ENCODE data around the gene PARD3. TPM values are rescaled to one million over a fixed set of nuclear protein-coding genes. Genes with fewer than 3 reads are reported as not detected.

Gene PARD3
- total RNA-seq, 1 donor from 2014 or later, result 25.3 TPM

DNA sequence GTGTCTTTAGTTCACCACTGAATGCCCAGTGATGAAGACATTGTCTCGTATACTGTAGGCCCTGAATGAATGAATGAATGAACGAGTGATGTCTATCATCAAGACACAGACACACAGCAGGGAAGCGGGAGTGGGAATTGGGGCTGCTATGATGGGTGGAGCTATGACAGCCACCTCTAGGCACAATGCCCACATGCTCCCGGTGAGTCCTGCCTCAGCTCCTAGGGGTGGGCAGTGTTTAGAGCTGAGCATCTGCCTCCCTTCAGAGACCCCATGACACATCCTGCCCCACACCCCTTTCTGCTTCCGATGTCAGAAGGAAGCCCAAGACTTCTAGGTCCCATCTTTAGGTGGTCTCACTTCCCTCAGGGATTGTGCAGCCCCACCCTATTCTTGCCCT lies 714.1 kb downstream of the PARD3 start:
- no peak for DNase-seq
- intact Hi-C loops (cut with micrococcal nuclease), result no loop called here
- ATAC-seq, result no peak

DNA sequence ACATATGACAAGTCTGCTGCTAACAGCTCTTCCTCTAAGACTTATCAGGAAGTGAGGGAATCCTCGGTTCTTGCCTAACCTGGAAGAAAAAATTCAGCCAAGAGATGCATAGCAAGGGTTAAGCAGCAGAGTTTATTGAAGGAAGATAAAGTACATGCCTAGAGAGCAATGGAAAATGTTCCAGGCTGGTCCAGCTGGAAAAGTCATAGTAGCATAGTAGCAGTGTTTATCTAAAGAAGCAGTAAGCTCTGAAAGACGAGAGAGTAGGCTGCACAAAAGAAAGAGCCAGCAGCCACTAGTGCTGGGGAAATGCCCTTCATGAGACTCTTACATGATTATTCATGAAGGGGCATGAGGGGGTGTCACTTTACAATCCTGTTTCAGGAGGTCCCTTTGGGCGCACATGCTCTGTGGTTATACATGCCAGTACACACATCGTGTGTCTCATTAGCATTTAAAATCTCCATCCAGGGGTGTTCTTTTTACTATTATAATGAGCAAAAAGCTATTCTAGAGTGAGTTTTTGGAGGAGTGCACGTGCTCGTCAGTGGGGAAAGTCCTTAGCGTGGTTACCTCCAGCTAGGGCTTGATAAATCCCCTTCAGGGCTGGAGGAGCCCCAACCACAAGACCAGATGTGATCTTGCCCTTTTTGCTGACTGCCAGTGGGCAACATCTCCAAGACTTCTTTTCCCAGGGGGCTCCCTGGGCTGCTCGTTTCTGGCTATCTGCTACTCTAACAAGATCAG lies 716.1 kb downstream of the PARD3 start:
- ATAC-seq, result no peak
- no peak for DNase-seq
- intact Hi-C loops (cut with micrococcal nuclease), result no loop called here

DNA sequence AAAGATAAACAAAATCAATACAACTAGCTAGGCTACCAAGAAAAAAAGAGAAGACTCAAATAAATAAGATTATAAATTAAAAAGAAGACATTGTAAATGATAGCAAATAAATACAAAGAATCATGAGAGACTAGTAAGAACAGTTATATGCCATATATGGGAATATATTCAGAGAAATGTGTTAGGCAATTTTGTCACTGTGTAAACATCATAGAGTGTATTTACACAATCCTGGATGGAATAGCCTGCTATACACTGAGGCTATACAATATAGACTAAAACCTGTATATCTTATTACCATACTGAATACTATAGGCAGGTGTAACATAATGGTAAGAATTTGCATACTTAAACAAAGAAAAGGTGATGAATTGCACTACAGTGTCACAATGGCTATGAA lies 717.4 kb downstream of the PARD3 start:
- DNase-seq, result no peak
- intact Hi-C loops (cut with micrococcal nuclease), result no loop called here

DNA sequence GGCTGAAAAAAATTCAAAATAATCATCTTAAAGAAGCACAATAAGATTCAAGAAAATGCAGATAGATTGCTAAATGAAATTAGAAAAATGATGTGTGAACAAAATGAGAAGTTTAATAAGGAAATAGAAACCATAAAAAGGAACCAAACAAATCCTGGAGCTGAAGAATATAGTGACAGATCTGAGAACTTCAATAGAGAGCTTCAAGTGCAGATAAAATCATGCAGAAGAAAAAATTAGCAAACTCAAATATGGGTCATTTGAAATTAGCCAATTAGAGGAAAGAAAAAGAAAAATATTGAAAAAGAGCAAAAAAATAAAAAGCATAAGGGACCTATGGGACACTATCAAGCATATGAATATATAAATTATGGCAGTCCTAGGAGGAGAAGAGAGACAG lies 720.1 kb downstream of the PARD3 start:
- no peak for ATAC-seq
- no peak for DNase-seq
- intact Hi-C loops (cut with micrococcal nuclease), result no loop called here

More for the DNA sequence above, 717.4 kb downstream of the PARD3 start:
- ATAC-seq, result no peak

DNA sequence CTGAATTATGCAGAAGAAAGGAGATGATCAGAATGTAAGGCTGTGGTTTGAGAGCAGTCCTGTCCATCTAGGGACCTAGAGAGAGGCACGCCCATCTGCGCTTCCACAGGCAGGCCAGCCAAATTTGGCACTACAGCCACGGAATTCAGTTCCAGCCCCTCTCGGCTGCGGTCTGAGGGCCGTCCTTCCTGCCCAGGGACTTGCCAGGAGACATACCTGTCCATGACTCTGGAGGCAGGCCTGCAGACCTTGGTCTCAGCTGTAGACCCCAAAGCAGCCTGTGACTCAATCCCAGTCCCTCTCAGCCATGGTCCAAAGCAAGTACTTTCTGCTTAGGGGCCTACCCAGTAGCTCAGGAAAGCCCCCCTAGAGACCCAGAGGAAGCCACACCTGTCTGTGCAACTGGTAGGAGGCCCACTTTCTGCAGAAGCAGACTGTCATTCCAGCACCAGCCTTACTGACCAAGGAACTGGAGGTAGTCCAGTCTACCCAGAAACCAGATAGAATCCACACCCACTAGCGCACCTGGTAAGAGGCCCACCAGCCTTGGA lies 720.9 kb downstream of the PARD3 start:
- DNase-seq (no peak), ATAC-seq (no peak)
- intact Hi-C loops (cut with micrococcal nuclease), result no loop called here

DNA sequence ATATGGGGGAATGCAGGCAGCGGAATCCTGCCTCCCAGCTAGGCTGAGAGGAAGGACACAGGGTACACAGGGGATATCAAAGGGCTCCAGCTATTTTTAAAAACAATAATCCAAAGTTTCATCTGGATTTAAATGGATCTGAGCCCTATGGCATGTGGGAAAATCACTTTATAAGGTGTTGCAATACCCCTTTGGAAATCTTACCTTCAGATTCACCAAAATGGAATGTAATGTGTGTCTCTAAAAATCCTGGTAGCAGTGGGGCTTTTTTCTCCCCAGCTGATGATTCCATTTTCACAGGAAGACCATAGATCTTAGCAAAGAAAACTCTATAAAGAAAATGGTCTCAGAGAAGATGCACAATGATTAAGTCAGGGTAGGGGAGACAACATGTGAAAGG lies 722.2 kb downstream of the PARD3 start:
- DNase-seq (no peak), ATAC-seq (no peak)
- intact Hi-C loops (cut with micrococcal nuclease), result no loop called here

DNA sequence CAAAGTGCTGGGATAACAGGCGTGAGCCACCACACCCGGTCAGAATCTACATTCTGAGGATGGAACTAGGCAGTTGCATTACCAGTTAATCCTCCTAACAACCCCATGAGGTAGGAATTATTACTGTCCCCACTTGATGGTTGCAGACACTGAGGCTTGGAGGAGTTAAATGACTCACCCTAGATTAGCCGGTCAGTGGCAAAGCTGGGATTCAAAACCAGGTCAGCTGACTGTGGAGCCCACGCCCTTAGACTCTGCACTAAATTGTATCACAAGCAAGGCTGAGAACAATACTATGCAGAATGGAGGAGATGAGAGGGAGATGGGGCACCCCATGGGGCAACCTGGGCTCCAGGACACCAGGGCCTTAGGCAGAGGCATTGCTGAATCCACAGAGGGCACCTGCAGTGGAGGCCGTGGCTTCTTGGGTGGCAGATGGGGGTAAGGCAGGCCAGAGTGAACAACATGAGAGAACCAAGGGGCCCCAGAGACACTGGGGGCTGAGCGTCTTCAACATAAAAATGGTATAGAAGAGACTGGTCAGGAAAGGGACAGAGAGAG lies 723.4 kb downstream of the PARD3 start:
- no peak for DNase-seq
- intact Hi-C loops (cut with micrococcal nuclease), result no loop called here

DNA sequence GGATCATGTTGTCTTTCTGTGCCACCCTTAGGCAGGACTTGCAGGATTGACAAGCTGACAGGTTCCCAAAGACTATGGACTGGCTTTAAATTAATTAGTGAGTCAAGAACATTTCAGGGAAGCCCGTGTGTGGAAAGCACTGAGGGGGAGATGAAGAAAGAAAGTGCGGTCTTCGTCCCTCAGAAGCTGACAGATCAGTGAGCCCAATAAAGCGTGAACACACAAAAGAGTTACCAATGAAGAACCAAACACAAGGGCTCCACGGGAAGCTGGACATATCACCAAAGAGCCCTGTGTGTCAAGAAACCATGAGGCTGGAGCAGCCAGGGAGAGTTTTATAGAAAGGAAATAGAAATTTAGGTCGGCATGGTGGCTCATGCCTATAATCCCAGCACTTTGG lies 725.8 kb downstream of the PARD3 start:
- no peak for ATAC-seq
- intact Hi-C loops (cut with micrococcal nuclease), result no loop called here
- no peak for DNase-seq

More for the DNA sequence above, 723.4 kb downstream of the PARD3 start:
- no peak for ATAC-seq

DNA sequence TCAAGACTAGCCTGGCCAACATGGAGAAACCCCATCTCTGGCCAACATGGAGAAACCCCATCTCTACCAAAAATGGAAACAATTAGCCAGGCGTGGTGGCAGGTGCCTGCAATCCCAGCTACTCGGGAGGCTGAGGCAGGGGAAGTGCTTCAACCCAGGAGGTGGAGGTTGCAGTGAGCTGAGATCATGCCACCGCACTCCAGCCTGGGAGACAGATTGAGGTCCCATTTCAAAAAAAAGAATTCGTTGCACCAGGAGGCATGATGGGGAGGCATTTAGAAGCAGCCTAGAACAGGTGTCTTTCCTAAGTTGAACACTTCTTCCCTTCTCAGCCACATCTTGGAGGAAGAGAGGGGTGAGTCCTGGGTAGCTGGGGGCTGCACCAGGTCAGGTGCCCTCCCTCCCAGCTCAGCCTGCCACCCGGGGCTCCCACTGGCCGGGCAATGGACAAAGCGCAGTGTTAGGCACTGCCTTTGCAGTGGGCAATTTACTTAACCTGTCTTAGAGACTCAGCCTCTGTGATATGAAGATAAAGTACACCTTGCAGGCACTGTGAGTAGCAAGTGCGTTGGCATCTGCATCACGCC lies 726.8 kb downstream of the PARD3 start:
- DNase-seq (no peak), ATAC-seq (no peak)
- intact Hi-C loops (cut with micrococcal nuclease), result no loop called here

DNA sequence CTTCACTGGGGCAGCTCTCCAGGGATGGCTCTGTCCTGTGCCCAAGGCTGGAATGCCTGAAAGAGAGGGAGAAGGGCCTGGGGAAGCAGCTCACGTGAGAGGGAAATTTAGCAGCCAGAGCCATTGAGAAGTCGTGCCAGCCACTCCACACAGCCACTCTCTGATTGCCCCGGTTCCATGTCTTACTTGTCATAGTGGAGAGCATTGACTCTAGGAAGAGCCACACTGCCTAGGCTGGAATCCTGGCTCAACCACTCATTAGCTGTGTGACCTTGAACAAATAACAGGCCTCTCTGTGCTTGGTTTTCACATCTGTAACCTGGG lies 728.0 kb downstream of the PARD3 start:
- no peak for ATAC-seq

DNA sequence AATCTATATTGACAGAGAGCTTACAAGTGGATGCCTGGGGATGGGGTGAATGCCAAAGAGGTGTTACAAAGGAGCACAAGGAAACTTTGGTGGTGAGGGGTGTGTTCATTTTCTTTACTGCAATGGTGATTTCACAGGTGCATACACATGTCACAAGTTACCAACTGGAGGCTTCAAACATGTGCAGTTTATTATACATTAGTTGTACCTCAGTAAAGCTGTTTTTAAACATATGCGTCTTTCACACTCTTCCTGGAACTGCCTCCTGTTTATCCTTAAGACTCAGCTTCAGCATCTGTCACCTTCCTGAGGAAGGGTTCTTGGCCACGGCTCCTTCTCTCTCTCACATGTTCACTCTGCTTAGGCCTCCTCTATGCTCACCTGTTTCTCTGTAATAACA lies 731.5 kb downstream of the PARD3 start:
- ATAC-seq (no peak), DNase-seq (no peak)
- intact Hi-C loops (cut with micrococcal nuclease), result no loop called here

More for the DNA sequence above, 728.0 kb downstream of the PARD3 start:
- no peak for DNase-seq
- intact Hi-C loops (cut with micrococcal nuclease), result no loop called here

DNA sequence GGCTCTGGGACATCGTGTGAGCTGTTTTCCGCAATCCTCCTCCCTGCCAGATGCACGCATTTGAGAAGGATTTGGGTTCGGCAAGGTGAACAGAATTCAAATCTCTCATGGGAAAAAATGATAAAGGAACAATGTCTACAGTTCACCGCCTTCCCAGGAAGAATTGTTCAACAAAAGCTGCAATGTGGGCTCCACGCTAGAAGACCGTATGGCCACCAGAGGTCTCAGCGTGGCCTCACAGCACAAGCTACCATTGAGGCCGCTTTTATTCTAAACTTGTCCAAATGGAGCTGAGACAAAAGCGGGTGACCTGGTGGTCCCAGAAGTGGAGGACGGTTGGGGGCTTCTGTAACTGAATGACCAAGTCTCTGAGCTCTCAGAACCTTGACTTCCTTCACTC lies 733.1 kb downstream of the PARD3 start:
- intact Hi-C loops (cut with micrococcal nuclease), result no loop called here
- no peak for ATAC-seq

DNA sequence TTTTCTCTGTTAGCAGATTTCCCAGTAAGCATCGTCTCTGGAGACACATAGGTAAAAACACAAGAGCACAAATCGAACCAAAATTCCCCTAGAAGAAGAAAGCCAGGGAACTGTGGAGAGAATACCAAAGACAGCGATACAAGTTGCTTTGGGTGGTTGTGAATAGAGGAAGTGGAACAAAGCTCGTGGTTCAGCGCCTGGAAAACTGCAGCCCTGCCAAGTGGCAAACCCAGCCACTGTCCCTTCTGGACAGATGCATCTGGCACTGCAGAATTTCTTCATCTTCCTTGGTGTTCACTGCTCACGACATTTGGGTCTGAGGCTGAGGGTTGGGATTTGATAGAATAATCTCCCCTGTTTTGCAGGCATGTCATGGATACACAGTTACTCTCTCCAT lies 733.8 kb downstream of the PARD3 start:
- DNase-seq, result peak; percentile 42
- intact Hi-C loops (cut with micrococcal nuclease), result no loop called here
- ATAC-seq, result peak; percentile 6

More for the DNA sequence above, 733.1 kb downstream of the PARD3 start:
- no peak for DNase-seq

DNA sequence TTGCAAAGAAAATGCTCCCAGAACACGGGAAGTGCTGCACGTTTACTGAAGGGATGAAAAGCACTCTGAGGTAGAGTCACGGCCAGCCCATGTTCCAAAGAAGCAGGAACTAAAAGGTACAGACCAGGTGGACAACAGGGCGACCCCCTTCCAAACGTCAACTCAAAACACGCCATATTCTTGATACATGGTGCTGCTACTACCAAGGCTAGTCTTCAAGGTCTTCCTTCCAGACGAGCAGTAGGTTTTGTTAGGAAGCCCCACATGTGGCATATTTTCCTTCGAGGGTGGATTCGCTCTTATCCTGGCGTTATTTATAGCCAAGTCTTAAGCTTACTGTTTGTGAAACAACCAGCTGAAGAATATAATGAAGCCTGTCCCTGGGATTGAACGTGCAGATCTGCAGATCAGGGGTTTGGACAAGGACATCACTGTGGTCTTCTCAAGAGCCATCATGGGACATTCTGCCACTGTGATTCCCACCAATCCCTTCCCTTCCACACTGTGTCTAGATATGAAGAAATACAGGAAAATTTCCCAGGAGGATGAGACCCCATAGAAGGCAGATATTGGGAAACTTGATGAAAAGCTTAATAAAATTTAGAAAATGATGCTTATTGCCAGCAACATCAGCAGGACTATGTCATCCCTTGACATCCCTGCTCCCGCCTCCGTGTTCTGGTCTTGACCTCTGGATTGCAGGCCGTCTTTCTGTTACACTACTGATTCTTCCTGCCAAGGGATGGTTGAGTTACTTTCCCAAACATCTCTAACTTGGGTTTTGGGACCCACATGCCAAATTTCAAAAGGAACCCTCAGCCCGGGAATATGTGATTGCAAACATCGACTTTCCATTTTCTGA lies 734.4 kb downstream of the PARD3 start:
- intact Hi-C loops (cut with micrococcal nuclease), result no loop called here
- DNase-seq, result peak; percentile 50
- peak; percentile 79 for ATAC-seq

DNA sequence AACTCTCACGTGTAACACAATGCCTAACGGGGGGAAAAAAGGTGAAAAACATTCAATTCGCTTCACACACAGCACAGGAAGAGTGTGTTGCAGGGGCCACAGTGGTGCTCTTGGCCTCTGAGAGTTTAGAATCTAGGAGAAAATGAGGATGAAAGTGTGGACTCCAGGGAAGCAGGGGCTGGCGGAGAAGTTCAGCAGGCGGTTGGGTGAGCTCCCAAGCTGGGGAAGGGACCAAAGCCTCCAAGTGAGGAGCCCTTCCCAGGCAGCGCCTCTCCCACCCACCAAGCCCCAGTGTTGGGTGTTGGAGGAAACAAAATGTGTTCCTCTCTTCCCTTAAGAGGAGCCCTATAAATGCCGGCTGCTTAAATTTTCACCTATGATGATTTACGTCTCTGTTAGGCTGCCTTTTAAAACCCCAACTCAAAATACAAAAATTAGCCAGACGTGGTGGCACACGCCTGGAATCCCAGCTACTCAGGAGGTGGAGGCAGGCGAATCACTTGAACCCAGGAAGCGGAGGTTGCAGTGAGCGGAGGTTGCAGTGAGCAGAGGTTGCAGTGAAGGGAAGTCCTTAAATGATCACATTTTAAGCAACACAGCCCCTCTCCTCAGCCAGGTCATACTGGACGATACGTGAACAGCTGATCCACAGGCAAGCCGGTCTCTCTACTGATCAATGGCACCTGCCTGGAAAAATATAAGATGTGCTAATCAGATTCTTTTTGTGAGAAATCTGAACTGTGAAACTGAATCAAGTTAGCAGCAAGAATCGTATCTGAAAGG lies 735.2 kb downstream of the PARD3 start:
- intact Hi-C loops (cut with micrococcal nuclease), result no loop called here
- DNase-seq (no peak), ATAC-seq (no peak)

DNA sequence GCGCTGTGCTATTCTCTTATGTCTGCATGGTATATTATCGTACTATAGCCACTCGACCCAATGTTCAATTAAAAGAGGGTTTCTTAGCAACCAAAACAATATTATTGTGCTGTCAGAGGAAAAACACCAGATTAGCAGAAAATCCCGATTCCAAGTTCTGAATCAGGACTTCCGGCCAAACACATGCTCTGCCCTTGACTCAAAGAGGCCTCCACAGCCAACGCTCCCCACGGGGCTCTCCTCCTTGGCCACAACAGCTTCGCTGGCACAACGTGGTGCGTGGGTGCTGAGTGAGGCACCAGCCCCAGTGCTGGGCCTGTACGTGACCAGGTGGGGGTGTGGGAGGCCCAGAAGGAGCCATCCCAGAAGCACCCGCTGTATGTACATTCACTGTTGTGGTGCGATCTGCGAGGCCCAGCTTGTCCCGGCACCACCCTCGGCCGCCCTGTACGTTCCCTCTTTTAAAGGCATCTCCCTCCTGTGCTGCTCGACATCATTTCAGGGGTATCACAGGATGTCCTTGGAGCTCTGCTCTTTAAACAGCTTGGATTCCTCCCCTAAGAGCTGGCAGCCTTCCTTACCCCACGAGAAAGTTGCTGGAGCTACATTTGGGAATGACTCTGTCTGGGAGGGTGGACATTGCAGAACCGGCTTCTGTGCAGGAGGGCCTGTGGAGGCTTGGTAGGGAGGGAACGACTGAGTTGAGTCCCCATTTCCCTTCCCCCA lies 736.2 kb downstream of the PARD3 start:
- ATAC-seq (peak; percentile 68), DNase-seq (peak; percentile 81)
- intact Hi-C loops (cut with micrococcal nuclease), result no loop called here

DNA sequence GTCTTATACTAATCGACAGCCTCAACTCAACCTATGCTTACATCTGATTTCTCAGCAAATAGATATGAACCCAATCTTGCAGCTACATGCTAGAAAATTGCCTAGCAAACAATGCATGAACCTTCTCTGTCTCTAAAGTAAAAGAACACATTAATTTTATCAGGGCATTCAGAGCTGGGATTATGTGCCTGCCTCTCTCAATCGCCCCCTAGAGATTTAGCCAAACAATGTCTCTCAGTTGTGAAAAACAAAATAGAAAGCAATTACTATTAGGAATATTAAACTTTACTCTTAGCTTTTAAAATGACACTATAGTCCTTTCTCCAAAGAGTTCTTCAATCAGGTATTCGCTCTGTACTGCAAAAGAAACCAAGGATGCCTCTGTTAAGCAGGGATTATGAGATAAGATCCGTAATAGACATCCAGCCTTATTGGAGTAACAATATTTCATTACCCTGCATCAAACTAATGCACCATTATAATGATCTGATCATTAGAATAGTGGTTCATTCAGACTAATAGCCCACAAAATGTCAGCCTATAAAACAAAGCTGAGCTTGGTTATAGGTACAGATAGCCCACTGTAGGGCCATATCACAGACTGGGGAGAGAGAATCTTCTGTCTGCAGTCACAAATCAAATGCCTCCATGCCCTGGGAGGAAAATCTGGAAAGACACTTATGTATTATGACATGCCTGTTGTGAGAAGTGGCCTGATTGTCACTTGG lies 736.9 kb downstream of the PARD3 start:
- intact Hi-C loops (cut with micrococcal nuclease), result no loop called here
- DNase-seq, result no peak
- ATAC-seq, result no peak

DNA sequence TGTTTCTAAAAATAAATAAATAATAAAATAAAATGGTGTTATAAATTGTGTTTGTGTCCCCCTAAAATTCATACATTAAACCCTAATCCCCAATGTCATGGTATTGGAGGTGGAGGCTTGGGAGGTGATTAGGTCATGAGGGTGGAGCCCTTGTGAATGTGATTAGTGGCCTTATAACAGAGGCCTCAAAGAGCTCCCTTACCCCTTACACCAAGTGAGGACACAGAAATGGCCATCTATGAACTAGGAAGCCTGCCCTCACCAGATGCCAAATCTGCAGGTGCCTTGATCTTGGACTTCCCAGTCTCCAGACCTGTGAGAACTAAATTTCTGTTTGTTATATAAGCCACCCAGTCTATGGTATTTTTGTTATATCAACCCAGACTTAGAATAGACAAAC lies 738.7 kb downstream of the PARD3 start:
- intact Hi-C loops (cut with micrococcal nuclease), result no loop called here

More for the DNA sequence above, 738.7 kb downstream of the PARD3 start:
- no peak for DNase-seq
- no peak for ATAC-seq
